Measurements from ENCODE around the gene ATP5PD.
"Not testable (repeated sequence)": the region's sequence is repeated elsewhere in the genome, so short reads cannot be mapped to it uniquely, and the experiment has no call there.

DNA sequence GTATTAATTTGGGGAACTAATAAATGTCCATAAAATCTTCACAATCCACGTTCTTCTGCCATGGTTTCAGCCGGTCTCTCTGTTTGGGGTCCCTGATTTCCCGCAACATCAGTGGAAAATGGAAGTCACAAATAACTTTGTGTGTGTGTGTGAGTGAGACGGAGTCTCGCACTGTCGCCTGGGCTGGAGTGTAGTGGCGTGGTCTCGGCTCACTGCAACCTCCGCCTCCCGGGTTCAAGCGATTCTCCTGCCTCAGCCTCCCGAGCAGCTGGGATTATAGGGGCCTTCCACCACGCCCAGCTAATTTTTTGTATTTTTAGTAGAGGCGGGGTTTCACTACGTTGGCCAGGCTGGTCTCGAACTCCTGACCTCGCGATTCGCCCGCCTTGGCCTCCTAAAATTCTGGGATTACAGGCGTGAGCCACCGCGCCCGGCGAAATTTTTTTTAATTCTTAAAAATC lies 793 bp downstream of the ATP5PD start:
- TF ChIP-seq, protein P1, sequence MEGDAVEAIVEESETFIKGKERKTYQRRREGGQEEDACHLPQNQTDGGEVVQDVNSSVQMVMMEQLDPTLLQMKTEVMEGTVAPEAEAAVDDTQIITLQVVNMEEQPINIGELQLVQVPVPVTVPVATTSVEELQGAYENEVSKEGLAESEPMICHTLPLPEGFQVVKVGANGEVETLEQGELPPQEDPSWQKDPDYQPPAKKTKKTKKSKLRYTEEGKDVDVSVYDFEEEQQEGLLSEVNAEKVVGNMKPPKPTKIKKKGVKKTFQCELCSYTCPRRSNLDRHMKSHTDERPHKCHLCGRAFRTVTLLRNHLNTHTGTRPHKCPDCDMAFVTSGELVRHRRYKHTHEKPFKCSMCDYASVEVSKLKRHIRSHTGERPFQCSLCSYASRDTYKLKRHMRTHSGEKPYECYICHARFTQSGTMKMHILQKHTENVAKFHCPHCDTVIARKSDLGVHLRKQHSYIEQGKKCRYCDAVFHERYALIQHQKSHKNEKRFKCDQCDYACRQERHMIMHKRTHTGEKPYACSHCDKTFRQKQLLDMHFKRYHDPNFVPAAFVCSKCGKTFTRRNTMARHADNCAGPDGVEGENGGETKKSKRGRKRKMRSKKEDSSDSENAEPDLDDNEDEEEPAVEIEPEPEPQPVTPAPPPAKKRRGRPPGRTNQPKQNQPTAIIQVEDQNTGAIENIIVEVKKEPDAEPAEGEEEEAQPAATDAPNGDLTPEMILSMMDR (IDR thresholded peaks at IDR 0.05), result not testable (repeated sequence)
- TF ChIP-seq POLR2AphosphoS5, POLR2A, EP300 (IDR thresholded peaks at IDR 0.05): not testable (repeated sequence)
